ENCODE results near the gene TC2N.
"Not testable (repeated sequence)": the region's sequence is repeated elsewhere in the genome, so short reads cannot be mapped to it uniquely, and the experiment has no call there.

The TC2N gene

DNA sequence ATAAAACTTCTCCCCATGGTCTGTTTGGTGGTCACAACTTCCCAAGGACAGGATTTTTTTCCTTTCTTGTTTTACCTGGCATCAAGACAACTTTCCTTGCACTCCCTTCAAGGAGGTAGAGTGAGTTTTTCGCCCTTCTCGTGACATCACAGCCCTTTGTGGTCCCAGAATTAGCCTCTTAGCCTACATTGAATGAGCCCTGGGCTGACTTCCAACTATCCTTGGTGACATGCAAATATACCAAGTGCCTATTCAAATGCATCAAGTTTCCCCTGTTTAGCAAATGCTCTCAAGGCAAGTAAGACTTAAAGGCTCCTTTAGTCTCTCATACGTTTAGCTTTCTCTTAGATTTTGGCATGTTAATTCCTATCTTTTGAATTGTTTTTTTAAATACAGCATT is 36.6 kb downstream of the TC2N start:
- no peak for DNase-seq

DNA sequence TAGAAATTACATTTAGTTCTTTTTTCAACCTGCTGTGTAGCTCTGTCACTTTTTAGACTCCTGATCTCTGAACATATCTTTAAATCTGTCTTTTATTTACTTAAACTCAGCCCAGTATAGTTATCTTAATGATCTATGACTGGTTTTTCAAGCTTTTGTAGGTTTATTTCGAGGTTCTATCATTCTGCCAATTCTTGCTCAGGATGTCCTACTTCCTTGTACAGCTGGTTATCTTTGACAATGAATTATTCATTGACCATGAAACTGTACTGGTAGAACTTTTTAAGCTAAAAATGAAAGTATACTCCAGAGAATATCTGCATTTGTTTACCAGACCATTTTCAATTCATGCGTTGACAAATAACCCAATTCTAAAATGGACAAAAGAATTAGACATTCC is 37.8 kb downstream of the TC2N start:
- DNase-seq: no peak

DNA sequence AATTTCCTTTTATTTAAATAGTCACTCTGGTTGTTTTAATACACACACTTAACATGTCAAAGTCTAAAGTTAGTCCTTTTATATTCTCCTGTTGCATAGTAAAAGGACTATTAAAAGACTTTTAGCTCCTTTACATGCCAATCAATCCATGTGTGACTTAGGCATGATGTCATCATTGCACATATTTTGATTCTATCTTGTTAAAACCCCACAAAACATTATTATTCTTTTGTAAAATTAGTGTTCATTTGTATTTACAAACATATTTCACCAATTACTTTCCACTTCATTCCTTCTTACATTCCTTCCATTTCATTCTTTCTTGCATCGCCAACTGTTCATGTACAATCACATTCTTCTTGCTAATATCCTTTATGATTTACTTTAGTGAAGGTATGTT is 39.6 kb downstream of the TC2N start:
- DNase-seq: no peak

DNA sequence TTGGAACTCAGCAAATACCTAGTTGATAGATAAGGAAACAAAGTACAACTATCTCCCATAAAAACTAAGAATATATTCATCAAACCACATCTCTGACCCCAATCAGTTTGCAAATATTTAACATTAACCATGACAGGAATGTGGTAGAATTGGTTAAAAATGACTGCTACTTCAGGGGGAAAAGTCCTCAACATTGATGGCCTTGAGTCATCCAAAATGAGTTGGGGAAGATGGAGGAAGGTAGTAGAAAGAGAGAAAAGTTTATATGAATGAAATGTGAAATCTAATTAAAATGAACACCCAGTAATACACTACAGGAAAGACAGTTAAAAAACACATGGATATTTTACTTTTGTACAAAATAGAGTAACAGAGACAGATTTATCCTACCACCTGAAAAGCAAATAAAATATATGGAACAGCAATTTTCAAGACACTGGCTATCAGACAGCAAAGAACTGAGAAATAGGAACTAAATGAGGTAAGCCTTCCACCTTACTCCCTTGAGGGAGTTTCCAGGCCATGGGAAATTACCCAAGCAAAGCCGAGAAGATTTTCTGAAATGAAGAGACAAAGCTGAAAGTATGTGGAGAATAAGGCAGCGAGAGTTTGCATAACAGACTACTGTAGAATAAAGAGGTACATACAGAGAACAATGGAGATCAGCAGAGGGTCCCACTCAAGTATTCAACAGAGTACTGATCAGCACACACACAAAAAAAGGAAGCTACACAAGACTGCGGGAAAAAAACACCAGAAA is 49.6 kb downstream of the TC2N start:
- no peak for DNase-seq

DNA sequence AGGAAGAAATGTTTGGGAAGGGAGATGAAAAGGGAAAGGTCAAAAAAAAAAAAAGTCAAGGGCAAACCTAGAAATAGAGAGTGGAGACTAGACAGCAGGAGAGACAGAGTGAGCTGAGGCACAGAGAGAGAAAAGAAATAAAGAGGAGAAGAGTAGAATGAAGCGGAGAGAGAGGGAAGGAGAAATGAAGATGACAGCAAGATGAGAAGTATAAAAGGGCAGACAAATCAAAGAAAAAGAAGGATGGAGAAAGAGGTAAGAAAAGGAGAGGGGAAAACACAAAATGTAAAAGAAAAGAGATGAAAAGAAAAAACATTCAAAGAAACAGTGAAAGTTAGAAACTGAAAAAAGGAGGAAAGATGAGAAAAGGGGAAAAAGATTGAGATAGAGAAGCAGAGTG is 53.0 kb downstream of the TC2N start:
- DNase-seq: no peak

DNA sequence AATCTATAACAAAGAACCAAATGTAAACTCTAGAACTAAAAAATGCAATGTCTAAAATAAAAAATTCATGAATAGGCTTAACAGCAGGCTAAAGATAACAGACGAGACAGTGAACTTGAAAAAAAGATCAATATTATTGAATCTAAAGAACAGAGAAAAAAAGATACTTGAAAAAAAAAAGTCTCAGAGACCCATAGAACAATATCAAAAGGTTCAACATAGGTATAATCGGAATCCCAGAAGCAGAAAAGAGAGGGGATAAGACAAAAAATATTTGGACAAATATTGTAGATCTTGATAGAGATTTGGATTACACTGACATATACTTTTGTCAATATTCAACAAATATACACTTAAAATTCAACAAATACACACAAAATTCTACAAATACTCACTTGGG is 56.6 kb downstream of the TC2N start:
- DNase-seq: no peak

DNA sequence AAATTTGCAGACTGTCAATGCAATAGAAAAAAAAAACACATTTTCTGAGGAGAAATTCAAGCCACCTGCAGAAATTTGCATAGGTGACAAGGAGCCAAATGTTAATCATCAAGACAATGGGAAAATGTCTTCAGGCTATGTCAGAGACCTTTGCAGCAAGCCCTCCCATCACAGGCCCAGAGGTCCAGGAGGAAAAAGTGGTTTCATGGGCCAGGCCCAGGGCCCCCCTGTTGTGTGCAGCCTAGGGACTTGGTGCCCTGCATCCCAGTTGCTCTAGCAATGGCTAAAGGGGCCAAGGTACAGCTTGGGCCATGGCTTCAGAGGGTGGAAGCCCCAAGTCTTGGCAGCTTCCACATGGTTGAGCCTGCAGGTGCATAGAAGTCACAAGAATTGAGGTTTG is 60.6 kb downstream of the TC2N start:
- no peak for DNase-seq

DNA sequence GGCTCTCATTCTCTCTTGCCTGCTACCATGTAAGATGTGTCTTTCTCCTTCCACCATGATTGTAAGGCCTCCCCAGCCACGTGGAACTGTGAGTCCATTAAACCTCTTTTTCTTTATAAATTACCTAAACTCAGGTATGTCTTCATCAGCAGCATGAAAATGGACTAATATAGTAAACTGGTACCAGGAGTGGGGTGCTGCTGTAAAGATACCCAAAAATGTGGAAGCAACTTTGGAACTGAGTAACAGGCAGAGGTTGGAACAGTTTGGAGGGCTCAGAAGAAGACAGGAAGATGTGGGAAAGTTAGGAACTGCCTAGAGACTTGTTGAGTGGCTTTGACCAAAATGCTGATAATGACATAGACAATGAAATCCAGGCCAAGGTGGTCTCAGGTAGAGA is 61.2 kb downstream of the TC2N start:
- DNase-seq: not testable (repeated sequence)

DNA sequence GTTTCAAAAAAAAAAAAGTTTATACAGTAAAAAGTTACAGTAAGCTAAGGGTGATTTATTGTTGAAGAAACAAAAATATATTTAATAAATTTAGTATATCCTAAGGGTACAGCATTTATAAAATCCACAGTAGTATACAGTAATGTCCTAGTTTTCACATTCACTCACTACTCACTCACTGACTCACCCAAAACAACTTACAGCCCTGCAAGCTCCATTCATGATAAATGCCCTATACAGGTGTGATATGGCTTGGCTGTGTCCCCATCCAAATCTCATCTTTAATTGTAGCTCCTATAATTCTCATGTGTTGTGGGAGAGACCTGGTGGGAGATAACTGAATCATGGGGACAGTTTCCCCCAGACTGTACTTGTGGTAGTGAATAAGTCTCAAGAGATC is 61.7 kb downstream of the TC2N start:
- DNase-seq: no peak

DNA sequence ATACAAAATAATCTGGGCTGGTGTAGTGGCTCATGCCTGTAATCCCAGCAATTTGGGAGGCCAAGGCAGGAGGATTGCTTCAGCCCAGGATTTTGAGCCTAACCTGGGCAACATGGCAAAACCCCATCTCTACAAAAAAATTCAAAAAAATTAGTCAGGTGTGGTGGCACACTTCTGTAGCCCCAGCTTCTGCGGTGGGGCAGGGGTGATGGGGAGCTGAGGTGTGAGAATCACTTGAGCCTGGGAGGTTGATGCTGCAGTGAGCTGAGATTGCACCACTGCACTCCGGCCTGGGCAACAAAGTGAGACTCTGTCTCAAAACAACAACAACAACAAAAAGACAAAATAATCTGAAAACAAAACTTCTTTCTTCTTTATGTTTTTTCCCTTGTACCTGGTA is 66.0 kb downstream of the TC2N start:
- no peak for DNase-seq

DNA sequence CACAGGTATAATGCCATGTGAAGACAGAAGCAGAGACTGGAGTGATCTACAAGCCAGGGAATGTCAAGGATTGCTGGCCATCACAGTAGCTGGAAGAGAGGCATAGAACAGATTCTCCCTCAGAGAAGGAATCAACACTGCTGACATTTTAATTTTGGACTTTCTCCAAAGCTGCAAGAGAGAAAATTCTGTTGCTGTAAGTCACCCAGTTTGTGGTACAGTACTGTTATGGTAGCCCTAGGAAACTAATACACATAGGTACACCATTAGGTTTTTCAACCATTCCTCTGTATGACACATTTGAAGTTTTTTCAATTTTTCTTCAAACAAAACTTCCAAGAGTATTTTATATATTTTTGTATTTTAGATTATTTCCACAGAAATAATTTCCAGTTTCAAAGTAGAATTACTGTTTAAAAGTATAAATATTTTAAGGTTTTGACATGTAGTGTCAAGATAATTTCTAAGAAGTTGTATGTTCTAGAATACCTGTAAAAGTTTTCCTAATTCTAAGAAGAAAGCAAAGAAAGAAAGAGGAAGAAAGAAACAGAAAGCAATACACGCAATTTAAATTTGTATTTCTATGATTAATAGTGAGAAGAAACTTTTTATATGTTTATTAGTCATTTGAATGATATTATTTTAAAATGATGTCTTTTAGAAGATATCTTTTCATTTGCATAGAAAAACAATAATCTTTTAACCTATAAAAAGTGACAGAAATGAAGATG is 70.6 kb downstream of the TC2N start:
- DNase-seq: no peak

DNA sequence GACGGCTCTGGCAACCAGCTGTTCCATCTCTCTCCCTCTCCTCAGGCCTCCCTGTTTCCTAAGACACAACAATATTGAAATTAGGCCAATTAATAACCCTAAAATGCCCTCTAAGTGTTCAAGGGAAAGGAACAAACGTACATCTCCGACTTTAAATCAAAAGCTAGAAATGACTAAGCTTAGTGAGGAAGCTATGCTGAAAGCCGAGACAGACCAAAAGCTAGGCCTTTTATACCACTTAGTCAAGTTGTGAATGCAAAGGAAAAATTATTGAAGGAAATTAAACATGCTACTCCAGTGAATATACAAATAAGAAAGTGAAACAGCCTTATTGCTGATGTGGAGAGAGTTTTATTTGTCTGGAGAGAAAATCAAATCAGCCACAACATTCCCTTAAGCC is 73.6 kb downstream of the TC2N start:
- DNase-seq: no peak

DNA sequence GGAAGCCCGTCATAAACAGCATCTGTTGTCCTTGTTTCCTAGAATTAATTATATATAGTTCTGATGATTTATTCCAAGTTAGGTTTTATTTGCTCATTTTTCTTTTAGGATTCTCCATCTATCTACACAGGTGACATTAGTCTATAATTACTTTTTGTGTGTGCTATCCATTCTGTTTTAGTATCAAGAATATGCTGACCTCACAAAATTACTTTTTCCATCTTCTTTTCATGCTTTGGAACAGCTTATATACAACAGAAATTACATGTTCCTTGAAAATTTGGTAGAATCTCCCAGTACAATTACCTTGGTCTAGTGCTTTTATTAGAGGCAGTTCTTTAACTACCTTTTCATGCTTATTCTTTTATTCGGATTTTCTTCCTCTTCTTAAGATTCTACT is 81.1 kb downstream of the TC2N start:
- DNase-seq: no peak

DNA sequence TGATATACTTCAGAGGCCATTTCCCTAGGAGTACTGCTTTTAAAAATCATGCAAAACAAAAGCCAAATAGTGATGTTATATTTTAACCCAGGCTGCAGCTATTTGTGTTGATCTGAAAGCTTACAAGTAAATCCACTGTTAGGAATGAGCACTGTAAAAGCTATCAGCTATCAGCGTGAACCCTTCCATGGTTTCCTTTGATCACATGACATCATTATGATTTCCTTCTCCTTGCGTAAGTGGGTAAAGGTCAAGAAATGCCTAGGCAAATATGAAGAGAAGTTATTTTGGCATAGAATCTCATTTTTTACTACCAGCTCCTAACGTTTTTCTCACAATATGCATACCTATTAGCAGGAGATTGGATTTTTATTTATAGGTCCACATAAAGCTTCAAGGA is 86.9 kb downstream of the TC2N start:
- DNase-seq: no peak

DNA sequence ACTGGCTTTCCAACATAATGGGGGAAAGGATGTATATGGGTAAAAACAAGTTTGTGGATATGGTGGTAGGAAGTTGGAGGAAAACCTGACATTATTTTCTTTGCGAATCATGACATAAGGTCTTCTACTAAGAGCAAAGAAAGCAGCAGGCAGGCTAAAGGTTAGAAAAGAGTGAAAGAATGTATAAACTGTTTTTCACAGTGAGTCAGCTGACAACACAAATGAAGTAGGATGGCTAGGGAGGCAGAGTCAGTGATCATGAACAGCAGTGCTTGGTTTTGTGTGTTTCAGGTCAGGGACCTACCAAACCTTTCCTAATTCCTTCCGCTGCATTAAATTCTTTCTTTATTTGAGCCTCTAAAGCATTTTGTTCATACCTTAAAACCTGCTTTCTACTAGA is 89.1 kb downstream of the TC2N start:
- DNase-seq: no peak

DNA sequence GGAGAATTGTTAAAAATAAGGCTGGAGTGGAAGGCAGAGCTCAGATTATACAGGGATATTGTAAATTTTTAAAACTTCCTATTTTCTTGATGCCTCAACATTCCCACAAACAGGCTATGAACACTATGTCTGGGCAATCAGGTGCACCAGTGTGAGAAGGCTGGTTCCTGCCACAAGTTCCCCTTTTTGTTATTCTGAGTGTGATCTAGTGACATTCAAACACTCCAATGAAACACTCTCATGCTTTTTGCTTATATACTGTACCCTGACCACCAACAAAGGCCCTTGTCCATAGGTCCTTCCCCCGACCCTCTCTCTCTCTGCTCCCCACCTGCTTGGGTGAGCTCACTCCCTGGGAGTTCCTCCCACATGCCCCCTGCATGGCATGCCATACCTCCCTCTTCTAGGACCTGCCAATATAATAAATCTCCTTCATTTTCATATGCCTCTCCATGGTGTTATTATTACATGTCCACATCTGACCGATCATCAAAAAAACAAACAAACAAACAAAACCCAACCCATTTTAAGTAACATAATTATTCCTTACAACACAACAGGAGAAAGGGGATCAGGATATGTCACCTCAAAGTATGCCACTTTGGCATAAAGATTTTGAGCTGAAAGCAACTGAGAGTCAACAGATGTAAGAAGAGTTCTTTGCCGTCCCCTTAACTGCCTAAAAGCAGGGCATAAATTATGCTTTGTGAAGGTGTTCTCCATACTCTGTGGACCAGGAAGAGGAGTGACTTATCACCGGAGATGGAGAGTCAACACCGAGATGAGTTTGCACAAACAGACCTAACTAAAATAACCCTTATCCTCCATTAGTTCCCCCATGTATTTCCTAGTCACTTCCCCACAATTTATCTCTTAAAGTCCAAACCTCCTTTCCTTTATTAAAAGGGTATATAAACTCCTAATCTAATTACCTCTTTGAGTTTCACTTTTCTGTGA is 92.9 kb downstream of the TC2N start:
- DNase-seq: no peak

DNA sequence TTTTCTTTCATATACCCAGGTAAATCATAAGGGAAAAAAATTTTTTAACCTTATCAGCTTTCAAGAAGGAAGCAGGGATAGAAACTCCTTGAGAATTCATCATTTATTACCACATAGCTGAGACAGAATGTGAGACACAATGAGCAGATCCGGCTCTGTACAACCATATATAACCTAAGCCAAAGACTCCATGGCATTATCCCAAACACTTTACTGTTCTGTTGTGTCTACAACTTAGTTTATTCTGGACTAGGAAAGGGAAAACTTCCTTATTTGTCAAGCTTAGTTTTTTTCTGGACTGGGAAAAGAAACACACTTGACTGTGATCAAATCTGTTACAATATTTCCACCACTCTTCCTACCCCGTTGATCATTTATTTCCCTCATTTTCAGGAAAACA is 97.2 kb downstream of the TC2N start:
- no peak for DNase-seq

DNA sequence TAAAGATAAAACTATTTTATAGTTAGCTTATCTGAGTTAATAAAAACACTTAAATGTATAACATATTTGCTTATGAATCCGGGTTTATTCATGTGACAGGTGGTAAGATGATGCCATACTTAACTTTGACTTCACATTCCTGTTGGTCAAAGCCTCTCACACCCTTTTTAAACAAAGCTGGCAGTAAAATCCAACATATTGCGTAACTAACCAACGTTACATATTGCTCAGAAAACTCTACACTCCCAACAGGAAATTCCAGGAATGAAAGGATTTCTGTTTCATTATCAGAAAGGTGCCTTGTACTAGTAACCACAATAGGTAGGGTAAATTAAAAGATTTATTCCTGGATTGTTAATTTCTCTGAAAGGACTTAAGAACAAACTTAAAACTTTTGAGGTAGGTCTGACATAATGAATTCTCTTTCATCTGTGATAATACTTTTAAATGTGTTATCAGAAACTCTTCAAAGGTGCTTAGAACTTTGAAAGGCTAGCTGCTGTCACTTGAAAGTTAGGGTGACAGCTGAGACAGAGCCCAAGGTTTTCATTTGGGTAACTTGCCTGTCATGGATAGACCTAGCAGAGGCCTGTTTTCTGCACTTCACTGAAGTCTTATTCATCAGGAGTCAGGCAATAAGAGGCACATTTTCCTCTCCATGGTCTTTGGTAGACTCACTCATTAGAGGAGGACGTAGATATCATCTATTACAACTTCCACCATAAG is 111.6 kb downstream of the TC2N start:
- DNase-seq: no peak

DNA sequence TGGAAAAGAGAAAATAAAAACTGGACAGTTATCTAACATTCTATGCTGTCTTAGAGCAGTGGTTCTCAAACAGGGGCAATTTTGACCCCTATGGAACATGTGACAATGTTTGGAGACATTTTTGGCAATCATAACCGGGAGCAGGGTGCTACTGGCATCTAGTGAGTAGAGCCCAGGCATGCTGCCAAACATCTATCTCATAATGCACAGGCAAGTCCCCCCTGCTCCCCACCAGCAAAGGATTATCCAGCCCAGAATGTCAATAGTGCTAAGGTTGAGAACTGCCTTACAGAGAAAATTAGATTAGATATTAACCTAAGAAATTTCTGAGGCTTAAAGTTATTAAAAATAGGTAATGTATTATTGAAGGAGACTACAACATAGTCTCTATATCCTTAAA is 112.5 kb downstream of the TC2N start:
- DNase-seq: no peak

DNA sequence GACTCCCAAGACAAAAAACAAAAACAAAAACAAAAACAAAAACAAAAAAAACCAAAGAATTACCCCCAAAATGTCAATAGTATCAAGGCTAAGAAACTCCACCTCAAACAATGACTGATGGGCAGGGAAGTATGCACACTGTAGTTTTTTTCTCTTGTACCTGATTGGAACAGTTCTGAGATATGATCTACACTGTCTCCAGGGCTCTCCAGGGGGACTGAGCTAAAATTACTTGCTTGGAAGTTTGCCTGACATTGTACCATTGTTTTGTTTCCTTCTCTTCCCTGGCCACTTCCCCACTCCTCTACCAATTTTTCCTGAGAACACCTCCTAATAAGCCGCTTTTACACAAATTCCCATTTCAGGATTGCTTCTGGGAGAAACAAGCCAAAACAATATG is 113.2 kb downstream of the TC2N start:
- no peak for DNase-seq

DNA sequence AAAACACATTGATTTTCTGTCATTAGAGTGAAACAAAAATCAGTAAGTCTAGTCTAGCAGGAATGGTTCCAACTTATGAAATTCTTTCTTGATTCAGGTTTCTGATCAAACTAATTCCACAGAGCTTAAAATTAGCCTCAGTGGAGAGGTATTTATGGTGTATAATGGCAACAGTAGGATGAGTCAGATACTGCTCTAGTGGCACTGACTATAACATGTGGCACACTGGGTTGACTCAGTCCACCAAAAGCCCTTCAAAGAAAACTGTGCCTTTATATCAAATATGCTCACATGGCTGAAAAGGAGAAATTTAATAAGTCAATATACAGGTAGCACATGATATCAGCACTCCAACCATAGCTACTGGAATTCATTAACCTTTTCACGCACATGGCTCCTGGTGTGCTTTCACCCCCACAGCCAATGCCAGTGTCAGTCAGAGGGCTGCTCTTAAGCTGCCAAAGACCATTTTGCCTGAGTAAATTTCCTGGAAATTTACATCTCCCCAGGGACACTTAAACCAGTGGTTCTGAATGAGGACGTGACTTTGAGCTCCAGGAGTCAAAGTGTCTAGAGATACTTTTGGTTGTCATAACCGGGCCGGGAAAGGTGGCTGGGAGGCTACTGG is 113.7 kb downstream of the TC2N start:
- DNase-seq: no peak

DNA sequence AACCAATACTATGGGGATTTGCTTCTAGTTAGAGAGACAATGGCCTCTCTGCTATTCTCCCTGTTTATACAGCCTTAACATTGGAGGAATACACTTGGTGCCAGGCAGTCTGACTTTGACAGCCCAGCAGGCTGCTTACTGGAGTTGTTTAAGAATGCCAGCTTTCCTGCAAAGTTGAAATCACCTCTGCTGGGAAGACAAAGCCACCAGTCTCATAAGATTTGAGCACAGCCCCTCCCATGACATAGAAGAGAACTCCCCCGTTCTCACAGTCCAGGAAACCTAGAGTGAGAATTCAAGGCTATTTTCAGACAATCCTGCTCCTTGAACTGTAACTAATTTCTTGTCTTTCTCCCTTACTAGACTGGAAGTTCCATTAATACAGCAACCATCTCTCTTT is 114.4 kb downstream of the TC2N start:
- no peak for DNase-seq

DNA sequence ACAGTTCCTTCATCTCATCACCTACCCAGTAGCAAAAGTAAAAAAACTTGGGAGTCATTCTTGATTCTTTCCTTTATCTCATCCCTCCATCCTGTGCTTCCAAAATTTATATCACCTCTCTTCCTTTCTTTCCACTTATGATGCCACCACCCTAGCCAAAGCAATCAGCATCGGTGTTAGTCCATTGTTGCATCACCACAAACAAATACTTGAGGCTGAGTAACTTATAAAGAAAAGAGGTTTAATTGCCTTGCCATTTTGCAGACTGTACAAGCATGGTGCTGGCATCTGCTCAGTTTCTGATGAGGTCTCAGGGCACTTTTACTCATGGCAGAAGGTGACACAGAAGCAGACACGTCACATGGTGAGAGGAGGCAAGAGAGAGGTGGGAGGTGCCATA is 115.6 kb downstream of the TC2N start:
- no peak for DNase-seq
